ENCODE results near the gene MMP2.

Gene MMP2

GRCh38 chr16:55464375-55464774 is 14.6 kb upstream of the MMP2 start:
- Histone ChIP-seq H3K36me3 (replicated peaks in 1 of 2; ENCODE audit: control insufficient read depth in 2 of 2, insufficient read depth in 2 of 2, low read length in 2 of 2) (no peaks in the 10 kb centered on the region), H2BK12ac (ENCODE audit: low read length) (no peak overlapping the region), H3K4ac (ENCODE audit: low read length) (no peak overlapping the region), H2AK5ac (ENCODE audit: low read depth, low read length) (no peak overlapping the region), H3K9ac (ENCODE audit: low read depth, low read length, poor library complexity) (no peak overlapping the region), H3K27ac (replicated peaks; ENCODE audit: low read length) (no peak overlapping the region), H2AFZ (ENCODE audit: low read length) (peak overlapping the region; percentile 32), H3K79me1 (ENCODE audit: low read depth, low read length) (no peaks in the 10 kb centered on the region), H3K23ac (ENCODE audit: low read depth, low read length, poor library complexity) (no peak overlapping the region), H4K8ac (ENCODE audit: low read depth, low read length) (no peak overlapping the region), H3K18ac (ENCODE audit: low read length) (no peak overlapping the region), H3K9me3 (replicated peaks in 1 of 2; ENCODE audit: control insufficient read depth in 2 of 2, insufficient read depth in 1 of 2, low read depth in 1 of 2, low read length in 2 of 2) (no peaks in the 10 kb centered on the region), H2BK15ac (ENCODE audit: low read length) (no peak overlapping the region), H4K91ac (ENCODE audit: low read depth, low read length, poor library complexity) (no peak overlapping the region), H3K27me3 (ENCODE audit: control insufficient read depth in 3 of 3, insufficient read depth in 3 of 3, low read depth in 1 of 3, low read length in 3 of 3) (peaks cover 0 to 3% (median 0%) of the 10 kb centered on the region in 3 experiments), H3K4me1 (ENCODE audit: control insufficient read depth in 2 of 2, insufficient read depth in 1 of 2, low read depth in 1 of 2, low read length in 2 of 2) (no peaks in the 10 kb centered on the region), H3K4me2 (ENCODE audit: insufficient read depth, low read length, poor library complexity, severe bottlenecking) (no peak overlapping the region), H2BK5ac (ENCODE audit: low read length) (no peak overlapping the region), H2BK120ac (ENCODE audit: low read depth, low read length) (no peak overlapping the region), H3K14ac (ENCODE audit: low read length) (no peak overlapping the region), H3K4me3 (ENCODE audit: low read length in 2 of 2) (no peak overlapping the region)
- WGBS, 2 donors (ENCODE audit: extremely low coverage in 2 of 2, insufficient read length in 2 of 2, insufficient replicate concordance in 1 of 2): no CpG with 5 or more reads among the region's 4 CpGs
- DNase-seq (ENCODE audit: low spot score): no peak

- H3K4me3 ChIP-seq (ENCODE audit: low read length in 2 of 2): no peak overlapping the region
- peak overlapping the region; percentile 50 for H2AFZ ChIP-seq (ENCODE audit: low read length)
- H2BK120ac ChIP-seq (ENCODE audit: low read depth, low read length): no peak overlapping the region
- no peak overlapping the region for H2BK12ac ChIP-seq (ENCODE audit: low read length)
- peaks cover 0 to 3% (median 0%) of the 10 kb centered on the region in 3 experiments for H3K27me3 ChIP-seq (ENCODE audit: control insufficient read depth in 3 of 3, insufficient read depth in 3 of 3, low read depth in 1 of 3, low read length in 3 of 3)
- no peak overlapping the region for H4K91ac ChIP-seq (ENCODE audit: low read depth, low read length, poor library complexity)
- 100% methylated on average over 2 to 4 of the region's 19 CpGs for WGBS, 2 donors (ENCODE audit: extremely low coverage in 2 of 2, insufficient read length in 2 of 2, insufficient replicate concordance in 1 of 2)
- H2AK5ac ChIP-seq (ENCODE audit: low read depth, low read length): no peak overlapping the region
- no peak overlapping the region for H3K4ac ChIP-seq (ENCODE audit: low read length)
- no peak overlapping the region for H2BK15ac ChIP-seq (ENCODE audit: low read length)
- no peak overlapping the region for H2BK5ac ChIP-seq (ENCODE audit: low read length)
- no peak overlapping the region for H3K18ac ChIP-seq (ENCODE audit: low read length)
- no peaks in the 10 kb centered on the region for H3K36me3 ChIP-seq (replicated peaks in 1 of 2; ENCODE audit: control insufficient read depth in 2 of 2, insufficient read depth in 2 of 2, low read length in 2 of 2)
- DNase-seq (ENCODE audit: low spot score): peak; percentile 92
- no peak overlapping the region for H3K23ac ChIP-seq (ENCODE audit: low read depth, low read length, poor library complexity)
- H4K8ac ChIP-seq (ENCODE audit: low read depth, low read length): no peak overlapping the region
- no peaks in the 10 kb centered on the region for H3K79me1 ChIP-seq (ENCODE audit: low read depth, low read length)
- H3K27ac ChIP-seq (replicated peaks; ENCODE audit: low read length): no peak overlapping the region
- H3K4me2 ChIP-seq (ENCODE audit: insufficient read depth, low read length, poor library complexity, severe bottlenecking): peak overlapping the region; percentile 24
- no peaks in the 10 kb centered on the region for H3K4me1 ChIP-seq (ENCODE audit: control insufficient read depth in 2 of 2, insufficient read depth in 1 of 2, low read depth in 1 of 2, low read length in 2 of 2)
- no peak overlapping the region for H3K9ac ChIP-seq (ENCODE audit: low read depth, low read length, poor library complexity)
- H3K9me3 ChIP-seq (replicated peaks in 1 of 2; ENCODE audit: control insufficient read depth in 2 of 2, insufficient read depth in 1 of 2, low read depth in 1 of 2, low read length in 2 of 2): no peaks in the 10 kb centered on the region
- no peak overlapping the region for H3K14ac ChIP-seq (ENCODE audit: low read length)
Observed at GRCh38 chr16:55465077-55465896, 13.7 kb upstream of the MMP2 start.

GRCh38 chr16:55466209-55466608 is 12.8 kb upstream of the MMP2 start:
- Histone ChIP-seq H3K36me3 (replicated peaks in 1 of 2; ENCODE audit: control insufficient read depth in 2 of 2, insufficient read depth in 2 of 2, low read length in 2 of 2) (no peaks in the 10 kb centered on the region), H3K4ac (ENCODE audit: low read length) (no peak overlapping the region), H3K4me3 (ENCODE audit: low read length in 2 of 2) (no peak overlapping the region), H3K14ac (ENCODE audit: low read length) (no peak overlapping the region), H2AK5ac (ENCODE audit: low read depth, low read length) (peak overlapping the region; percentile 15), H4K8ac (ENCODE audit: low read depth, low read length) (no peak overlapping the region), H2AFZ (ENCODE audit: low read length) (no peak overlapping the region), H3K9me3 (replicated peaks in 1 of 2; ENCODE audit: control insufficient read depth in 2 of 2, insufficient read depth in 1 of 2, low read depth in 1 of 2, low read length in 2 of 2) (peaks cover 0 to 3% of the 10 kb centered on the region in 2 donors), H2BK120ac (ENCODE audit: low read depth, low read length) (no peak overlapping the region), H4K91ac (ENCODE audit: low read depth, low read length, poor library complexity) (no peak overlapping the region), H3K23ac (ENCODE audit: low read depth, low read length, poor library complexity) (no peak overlapping the region), H3K9ac (ENCODE audit: low read depth, low read length, poor library complexity) (no peak overlapping the region), H3K27ac (replicated peaks; ENCODE audit: low read length) (no peak overlapping the region), H2BK12ac (ENCODE audit: low read length) (no peak overlapping the region), H3K18ac (ENCODE audit: low read length) (no peak overlapping the region), H2BK5ac (ENCODE audit: low read length) (no peak overlapping the region), H3K79me1 (ENCODE audit: low read depth, low read length) (no peaks in the 10 kb centered on the region), H3K27me3 (ENCODE audit: control insufficient read depth in 3 of 3, insufficient read depth in 3 of 3, low read depth in 1 of 3, low read length in 3 of 3) (peaks cover 0 to 7% (median 0%) of the 10 kb centered on the region in 3 experiments), H3K4me2 (ENCODE audit: insufficient read depth, low read length, poor library complexity, severe bottlenecking) (no peak overlapping the region), H2BK15ac (ENCODE audit: low read length) (no peak overlapping the region), H3K4me1 (ENCODE audit: control insufficient read depth in 2 of 2, insufficient read depth in 1 of 2, low read depth in 1 of 2, low read length in 2 of 2) (no peaks in the 10 kb centered on the region)
- no peak for DNase-seq (ENCODE audit: low spot score)
- WGBS, 2 donors (ENCODE audit: extremely low coverage in 2 of 2, insufficient read length in 2 of 2, insufficient replicate concordance in 1 of 2): no CpG with 5 or more reads among the region's 4 CpGs

- DNase-seq (ENCODE audit: low spot score): no peak
- Histone ChIP-seq H3K23ac (ENCODE audit: low read depth, low read length, poor library complexity) (no peak overlapping the region), H3K36me3 (replicated peaks in 1 of 2; ENCODE audit: control insufficient read depth in 2 of 2, insufficient read depth in 2 of 2, low read length in 2 of 2) (no peaks in the 10 kb centered on the region), H2BK5ac (ENCODE audit: low read length) (no peak overlapping the region), H2BK120ac (ENCODE audit: low read depth, low read length) (no peak overlapping the region), H2BK12ac (ENCODE audit: low read length) (no peak overlapping the region), H3K14ac (ENCODE audit: low read length) (no peak overlapping the region), H3K4ac (ENCODE audit: low read length) (no peak overlapping the region), H2BK15ac (ENCODE audit: low read length) (no peak overlapping the region), H3K27ac (replicated peaks; ENCODE audit: low read length) (no peak overlapping the region), H4K91ac (ENCODE audit: low read depth, low read length, poor library complexity) (no peak overlapping the region), H3K27me3 (ENCODE audit: control insufficient read depth in 3 of 3, insufficient read depth in 3 of 3, low read depth in 1 of 3, low read length in 3 of 3) (peaks cover 0 to 13% (median 0%) of the 10 kb centered on the region in 3 experiments), H3K9ac (ENCODE audit: low read depth, low read length, poor library complexity) (no peak overlapping the region), H2AK5ac (ENCODE audit: low read depth, low read length) (no peak overlapping the region), H2AFZ (ENCODE audit: low read length) (no peak overlapping the region), H3K79me1 (ENCODE audit: low read depth, low read length) (no peaks in the 10 kb centered on the region), H3K18ac (ENCODE audit: low read length) (no peak overlapping the region), H3K4me2 (ENCODE audit: insufficient read depth, low read length, poor library complexity, severe bottlenecking) (no peak overlapping the region), H3K9me3 (replicated peaks in 1 of 2; ENCODE audit: control insufficient read depth in 2 of 2, insufficient read depth in 1 of 2, low read depth in 1 of 2, low read length in 2 of 2) (peaks cover 0 to 3% of the 10 kb centered on the region in 2 donors), H4K8ac (ENCODE audit: low read depth, low read length) (no peak overlapping the region), H3K4me3 (ENCODE audit: low read length in 2 of 2) (no peak overlapping the region), H3K4me1 (ENCODE audit: control insufficient read depth in 2 of 2, insufficient read depth in 1 of 2, low read depth in 1 of 2, low read length in 2 of 2) (no peaks in the 10 kb centered on the region)
- no CpG with 5 or more reads among the region's 3 CpGs for WGBS, 2 donors (ENCODE audit: extremely low coverage in 2 of 2, insufficient read length in 2 of 2, insufficient replicate concordance in 1 of 2)
Observed at GRCh38 chr16:55467898-55468297, 11.1 kb upstream of the MMP2 start.
